CD4-positive, alpha-beta T cell treated with Interleukin-15 for 4 hours (primary cell): Measurements from ENCODE around the gene LDLRAD4.

ENCODE experiments used
- DNase-seq: peaks from one replicate; pipeline ENCODE4 v3.0.0-alpha.2; 2020; ENCODE audit warnings: low spot score

LDLRAD4 gene

DNA sequence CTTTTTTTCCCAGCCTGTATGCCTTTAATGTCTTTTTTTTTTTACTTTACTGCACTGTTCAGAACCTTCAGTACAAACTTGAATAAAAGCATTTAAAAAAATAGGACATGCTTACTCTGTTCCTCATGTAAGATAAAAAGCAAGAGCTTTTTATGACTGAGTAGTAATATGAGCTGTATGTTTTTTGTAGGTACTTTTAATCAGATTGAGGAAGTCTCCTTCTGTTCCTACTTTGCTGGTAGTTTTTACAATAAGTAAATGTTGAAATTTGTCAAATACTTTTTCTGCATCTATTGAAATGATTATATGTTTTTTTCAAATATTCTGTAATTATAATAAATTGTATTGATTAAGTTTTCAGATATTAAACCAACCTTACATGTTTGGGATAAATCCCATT lies 318.0 kb downstream of the LDLRAD4 start:
- DNase-seq = no peak

DNA sequence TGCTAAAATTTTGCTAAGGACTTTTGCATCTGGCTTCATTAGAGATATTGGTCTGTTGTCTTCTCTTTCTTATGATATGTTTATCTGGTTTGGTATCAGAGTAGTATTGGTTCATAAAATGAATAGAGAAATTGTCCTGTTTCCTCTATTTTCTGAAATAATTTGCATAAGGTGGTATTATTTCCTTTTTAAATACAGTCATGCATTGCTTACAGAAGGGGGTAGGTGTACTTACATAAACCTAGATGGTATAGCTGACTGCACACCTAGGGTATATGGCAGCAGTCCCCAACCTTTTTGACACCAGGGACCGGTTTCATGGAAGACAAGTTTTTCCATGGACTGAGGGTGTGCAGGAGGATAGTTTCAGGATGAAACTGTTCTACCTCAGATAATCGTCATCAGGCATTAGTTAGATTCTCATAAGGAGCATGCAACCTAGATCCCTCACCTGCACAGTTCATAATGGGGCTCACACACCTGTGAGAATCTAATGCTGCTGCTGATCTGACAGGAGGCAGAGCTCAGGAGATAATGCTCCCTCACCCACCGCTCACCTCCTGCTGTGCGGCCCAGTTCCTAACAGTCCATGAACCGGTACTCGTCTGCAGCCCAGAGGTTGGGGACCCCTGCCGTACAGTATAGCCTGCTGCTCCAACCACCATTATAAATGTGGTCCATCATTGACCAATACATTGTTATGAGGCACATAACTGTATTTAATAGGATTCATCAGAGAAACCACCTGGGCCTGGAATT lies 318.6 kb downstream of the LDLRAD4 start:
- DNase-seq = no peak

DNA sequence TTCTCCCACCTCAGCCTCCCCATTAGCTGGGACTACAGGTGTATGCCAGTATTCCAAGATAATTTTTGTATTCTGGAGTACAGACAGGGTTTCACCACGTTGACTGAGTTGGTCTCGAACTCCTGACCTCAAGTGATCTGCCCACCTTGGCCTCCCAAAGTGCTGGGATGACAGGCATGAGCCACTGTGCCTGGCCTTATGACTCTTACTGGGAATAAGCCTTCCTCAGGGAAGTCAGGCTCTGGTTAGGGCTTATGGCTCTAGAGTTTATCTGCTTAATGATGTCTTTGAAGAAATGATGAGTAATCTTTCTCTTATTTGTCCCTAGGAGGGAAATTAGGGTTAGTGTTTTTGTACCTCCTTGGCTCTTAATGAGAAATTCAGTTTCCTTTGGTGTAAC lies 320.1 kb downstream of the LDLRAD4 start:
- DNase-seq = no peak

DNA sequence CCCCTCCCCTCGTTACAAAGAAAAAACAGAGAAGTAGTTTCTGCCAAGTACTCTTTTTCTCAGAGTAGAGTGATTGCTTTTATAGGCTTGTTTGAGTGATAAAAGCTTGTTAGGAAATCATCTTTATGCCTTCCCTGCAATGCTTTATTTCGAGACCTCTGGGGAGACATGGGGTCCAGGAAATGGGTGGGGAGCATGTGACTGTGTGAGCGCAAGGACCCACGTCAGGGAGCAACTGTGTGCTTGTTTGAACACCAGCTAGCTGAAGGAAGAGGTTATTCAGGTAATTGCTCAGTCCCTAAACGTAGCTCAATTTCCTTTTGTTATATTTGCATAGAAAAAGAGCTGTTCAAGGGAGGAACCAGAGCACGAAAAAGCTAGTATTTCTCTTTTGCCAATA lies 320.5 kb downstream of the LDLRAD4 start:
- peak; percentile 13 for DNase-seq

DNA sequence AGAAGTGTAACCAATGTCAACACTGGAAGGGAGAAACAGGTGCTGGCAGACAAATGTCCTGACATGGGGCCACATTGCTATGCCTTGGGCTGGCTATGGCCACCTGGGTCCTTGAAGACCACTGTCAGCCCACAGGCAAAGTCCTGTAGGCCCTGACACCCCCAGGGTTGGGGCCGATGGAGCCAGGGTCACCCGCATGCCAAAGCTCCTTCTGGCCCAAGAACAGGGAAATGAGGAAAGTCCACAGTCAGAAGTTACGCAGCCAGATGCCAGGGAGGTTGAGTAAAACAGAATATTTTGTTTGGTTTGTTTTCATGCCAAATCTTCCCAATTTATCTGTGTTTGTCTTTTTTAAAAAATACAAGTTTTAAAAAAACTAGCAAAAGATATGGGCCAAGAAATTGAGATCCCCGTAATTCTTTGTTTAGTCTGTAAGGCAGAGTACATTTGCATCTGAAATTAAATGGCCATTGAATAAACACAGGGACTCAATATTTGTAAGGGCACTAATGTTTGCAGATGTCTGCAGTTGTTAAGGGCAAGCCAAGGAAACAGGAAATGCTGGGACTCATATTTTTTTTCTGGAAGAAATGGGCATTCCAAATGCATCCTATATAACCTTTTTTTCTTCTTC lies 321.4 kb downstream of the LDLRAD4 start:
- no peak for DNase-seq

DNA sequence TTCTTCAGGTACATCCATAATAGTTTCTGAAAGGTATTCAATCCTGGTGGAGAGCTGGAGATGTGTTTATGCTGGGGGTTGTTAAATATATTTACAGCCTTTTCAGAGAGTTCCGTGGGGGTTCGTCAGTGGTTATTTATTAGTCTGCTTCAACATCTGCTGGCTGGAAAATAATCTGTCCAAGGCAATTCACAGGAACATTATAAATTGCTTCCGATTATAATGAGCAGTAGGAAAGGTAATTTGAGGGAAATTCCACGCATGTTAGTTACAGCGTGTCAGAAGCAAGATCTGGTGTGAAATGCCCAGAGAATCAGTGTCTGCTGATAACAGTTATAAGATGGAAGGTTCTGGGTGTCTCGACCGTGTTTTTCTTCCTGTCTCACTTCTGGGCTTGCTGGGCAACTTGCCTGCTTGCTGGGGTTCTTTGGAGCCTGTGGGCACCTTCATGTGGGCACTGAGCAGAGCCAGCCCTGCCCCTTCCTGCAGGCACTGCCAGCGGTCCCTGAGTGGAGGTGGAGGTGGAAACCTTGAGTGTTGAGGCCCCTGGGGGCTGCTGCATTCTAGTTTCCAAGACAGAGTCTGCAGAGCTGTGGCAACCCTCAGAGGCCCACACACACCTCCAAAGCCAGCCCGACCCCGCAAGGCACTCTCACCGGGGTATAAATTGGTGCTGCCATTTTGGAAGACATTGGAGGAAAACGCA lies 322.1 kb downstream of the LDLRAD4 start:
- DNase-seq = no peak

DNA sequence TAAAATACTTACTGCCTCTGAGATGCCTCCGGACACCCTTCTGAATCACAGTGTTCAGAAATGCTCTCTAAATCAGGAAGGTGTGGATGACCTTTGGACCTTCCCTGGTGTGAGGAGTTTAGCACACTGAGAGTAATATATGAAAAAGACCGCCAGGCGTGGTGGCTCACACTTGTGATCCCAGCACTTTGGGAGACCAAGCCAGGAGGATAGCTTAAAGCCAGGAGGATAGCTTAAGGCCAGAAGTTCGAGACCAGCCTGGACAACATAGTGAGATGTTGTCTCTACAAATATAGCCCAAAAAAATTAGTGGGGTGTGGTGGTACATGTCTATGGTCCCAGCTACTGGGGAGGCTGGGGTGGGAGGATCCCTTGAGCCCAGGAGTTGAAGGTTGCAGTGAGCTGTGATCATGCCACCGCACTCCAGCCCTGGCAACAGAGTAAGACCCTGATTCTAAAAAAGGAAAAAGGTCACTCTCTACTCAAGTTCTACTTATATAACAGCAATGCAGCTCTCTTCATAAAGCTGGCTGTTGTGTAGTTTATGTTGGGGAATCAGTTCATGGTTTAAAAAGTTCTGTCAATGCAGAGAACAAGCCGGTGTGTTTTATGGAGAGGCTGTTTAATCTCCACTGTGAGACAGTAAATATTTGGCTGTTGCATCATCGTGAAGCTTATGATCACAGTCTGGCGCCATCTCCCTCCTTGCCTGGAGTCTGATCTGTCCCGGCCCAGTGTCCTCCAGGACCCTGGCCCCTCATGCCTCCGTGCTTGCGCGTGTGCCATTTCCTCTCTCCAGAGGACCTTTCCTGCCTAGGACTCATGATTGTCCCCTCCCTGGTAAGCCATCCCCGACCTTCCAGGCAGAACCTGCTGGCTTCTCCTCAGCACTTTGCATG lies 323.3 kb downstream of the LDLRAD4 start:
- no peak for DNase-seq

DNA sequence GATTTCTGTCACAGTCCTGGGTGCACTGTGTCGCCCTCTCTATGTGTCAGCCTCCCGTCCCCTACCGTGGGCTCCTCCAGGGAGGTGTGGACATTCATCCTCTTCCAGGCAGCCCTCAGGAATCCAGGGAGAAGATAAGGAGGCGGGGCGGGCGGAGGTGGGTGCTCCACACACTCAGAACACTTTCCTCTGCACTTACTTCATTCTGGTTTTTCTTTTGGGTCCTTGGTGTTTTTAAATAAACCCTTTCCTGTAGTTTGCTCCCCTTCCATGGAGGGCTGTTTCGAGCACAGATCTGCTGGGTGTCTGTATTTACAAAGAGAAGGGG lies 323.9 kb downstream of the LDLRAD4 start:
- DNase-seq = no peak

DNA sequence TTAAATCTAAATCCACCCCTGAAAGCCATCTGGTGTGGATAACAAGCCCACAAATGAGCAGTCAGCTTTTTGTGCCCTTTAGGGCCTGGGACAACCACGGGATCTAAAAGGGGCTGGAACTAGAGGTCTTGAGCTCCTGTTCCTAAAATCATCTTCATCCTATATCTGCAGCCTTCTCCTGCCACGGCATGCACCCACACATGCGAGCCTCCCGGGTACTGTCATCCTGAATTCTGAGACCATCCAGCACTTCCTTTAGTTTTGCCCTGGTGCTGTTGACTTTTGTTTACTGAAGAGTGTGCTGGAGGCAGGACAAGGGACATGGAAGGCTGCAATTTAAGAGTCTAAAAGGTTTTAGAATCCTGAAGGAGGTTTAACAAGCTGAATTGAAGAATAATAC lies 324.6 kb downstream of the LDLRAD4 start:
- DNase-seq = no peak

DNA sequence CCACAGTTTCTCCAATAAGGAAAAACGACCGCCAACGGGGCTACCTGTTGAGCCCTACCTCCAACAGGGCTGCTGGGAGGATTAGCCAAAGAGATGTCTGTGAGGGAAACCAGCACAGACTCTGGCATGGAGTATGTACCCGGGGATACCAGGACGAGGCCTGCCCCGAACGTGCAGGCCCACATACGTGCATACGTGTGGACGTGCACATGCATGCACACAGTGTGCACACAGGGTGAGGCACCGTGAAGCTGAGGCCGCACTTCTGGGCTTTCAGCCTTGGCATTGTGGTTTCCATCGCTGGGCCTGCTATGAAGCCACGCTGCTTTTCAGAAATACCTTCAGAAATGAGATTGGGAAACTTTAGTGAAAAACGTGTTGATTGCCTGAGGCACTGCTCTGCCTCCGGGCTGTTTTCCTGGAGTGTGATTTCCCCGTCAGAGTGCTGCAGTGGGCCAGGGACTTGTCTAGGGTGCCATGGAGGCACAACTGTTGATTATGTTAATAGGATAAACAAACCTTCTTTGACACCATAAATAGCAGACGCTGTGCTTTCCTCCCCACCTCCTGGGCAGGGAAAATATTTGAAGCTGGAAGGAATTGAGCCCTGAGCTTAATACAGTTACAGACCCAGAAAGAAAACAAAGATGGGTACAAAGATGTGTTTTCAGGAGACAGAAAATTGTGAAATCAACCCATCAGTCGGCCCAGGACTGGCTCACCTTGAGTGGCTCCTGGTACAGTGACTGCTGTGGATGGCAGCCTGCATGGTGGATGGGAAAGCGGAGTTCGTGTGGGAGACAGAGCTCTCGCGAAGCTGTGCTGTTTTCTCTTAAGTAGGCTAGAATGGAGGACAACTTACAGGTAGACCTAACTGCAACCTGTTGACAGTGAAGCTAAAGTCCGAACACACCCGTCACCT lies 325.5 kb downstream of the LDLRAD4 start:
- no peak for DNase-seq

DNA sequence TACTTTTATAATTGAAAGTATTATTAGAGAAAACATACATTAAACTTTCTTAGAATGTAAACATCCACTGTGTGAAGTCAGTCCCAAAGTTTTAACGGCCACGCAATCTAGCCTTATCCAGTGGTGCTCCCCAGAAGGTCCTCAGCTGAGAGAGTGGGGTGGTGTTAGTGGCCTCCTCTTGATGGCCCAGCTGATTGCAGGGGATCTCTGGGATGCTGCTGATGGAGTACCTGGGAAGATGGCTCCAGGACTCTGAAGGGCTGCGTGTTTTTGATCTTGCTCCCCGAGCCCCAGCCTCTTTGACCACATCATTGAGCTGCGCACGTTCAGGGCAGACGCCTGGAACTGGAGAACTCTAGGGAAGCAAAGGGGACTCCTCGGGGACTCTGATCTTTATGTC lies 326.4 kb downstream of the LDLRAD4 start:
- no peak for DNase-seq

DNA sequence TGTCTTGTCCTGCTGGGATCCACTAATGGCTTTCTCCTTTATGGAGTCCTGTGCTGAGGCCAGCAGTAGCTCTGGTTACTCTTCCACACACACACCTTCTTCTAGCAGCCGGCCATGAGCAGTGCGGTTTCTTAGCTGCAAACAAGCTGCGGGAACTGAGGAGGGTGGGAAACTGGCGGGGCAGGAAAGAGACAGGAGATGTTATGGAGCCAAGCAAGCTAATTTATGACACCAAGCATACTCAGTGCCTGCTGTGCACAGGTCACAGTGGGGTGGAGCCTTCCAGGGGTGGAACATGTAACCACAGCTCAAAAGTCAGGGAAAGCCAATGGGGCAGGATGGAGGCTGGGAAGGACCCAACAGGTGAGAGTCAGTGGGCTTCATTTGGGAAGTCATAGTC lies 327.0 kb downstream of the LDLRAD4 start:
- DNase-seq = no peak

DNA sequence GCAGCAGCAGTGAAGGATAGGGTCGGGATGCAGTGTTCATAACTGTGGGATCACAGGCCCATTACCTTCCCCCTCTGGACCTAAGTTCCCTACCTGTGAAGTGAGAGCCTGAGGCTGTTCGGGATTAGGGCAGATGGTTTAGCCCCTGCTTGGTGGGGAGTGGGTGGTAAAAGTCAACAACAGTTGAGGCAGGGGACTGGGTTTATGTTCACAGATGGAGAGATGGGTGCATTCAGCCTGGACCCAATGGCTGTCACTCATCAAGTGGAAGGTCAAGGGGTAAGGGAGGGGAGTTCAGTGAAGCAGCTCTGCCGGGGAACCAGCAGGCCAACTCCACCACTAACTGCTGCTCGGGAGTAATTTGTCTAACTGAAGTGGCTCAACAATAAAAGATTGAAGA lies 327.4 kb downstream of the LDLRAD4 start:
- no peak for DNase-seq

DNA sequence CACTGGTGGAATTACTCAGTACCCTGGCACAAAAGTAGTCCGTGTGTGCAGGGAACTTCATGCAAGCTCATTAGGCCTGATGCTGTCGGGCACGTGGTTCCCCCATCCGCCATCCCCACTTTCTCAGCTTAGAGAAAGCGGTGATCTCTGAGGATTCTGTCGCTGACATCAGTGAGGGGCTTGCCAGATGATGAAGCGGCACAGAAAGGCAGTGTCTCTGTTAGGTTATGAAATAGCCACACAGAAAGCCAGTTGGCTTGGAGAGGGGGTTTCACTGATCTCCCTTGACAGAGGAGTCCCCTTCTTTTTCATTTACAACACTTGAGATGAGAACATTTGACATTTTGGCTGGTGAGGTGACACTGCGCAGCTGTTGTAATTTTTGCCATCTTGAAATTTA lies 328.1 kb downstream of the LDLRAD4 start:
- no peak for DNase-seq

DNA sequence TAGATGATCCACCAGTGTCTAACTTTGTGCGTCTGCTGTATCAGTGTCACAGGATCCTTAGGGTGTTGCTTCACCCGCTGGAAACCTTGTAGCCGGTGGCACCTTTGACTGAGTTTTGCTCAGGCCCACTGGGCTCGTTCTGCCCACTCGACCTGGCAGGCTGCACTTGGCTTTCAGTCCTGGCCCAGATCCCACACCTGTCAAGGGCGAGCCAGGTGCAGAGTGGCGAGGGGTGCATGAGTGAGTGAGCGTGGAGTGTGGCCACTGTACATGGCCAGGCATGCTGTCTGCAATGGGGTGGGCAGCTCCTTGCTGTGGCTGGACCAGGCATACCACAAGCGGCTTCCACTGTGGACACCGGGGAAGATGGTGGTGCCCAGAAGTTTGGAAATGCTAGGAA lies 328.8 kb downstream of the LDLRAD4 start:
- no peak for DNase-seq

DNA sequence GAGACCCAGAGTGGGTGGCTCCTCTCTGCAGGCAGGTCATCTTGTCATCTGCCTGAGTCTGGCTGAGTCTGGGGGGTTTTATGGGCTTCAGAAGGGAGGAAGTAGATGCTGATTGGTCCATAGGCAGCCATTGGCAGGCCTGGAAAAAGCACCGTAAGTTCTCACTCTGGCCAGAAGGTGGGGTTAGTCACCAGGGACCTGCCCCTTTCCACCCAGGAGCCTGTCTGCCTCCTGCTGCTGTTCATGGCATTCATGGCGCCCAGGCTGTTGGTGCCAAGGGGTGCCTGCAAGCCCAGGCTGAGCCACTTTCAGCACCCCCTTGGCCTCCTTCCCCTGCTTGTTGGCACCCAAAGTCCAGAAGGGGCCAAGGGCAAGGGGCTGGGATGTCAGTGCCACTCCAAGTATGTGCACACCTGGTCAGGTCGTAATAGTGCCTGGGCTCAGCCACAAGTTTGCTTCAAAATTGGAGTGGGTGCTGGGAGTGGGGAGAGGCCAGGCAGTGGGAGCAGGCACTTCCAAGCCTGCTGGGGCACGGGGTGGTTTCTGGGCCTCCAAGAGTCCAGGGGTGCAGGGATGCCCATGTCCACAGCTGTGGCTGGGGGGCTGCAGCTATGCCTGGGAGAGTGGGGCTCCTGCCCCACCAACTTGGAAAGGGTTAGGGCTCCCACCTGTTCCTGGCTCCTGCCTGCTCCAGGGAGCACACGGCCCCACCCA lies 329.7 kb downstream of the LDLRAD4 start:
- no peak for DNase-seq

DNA sequence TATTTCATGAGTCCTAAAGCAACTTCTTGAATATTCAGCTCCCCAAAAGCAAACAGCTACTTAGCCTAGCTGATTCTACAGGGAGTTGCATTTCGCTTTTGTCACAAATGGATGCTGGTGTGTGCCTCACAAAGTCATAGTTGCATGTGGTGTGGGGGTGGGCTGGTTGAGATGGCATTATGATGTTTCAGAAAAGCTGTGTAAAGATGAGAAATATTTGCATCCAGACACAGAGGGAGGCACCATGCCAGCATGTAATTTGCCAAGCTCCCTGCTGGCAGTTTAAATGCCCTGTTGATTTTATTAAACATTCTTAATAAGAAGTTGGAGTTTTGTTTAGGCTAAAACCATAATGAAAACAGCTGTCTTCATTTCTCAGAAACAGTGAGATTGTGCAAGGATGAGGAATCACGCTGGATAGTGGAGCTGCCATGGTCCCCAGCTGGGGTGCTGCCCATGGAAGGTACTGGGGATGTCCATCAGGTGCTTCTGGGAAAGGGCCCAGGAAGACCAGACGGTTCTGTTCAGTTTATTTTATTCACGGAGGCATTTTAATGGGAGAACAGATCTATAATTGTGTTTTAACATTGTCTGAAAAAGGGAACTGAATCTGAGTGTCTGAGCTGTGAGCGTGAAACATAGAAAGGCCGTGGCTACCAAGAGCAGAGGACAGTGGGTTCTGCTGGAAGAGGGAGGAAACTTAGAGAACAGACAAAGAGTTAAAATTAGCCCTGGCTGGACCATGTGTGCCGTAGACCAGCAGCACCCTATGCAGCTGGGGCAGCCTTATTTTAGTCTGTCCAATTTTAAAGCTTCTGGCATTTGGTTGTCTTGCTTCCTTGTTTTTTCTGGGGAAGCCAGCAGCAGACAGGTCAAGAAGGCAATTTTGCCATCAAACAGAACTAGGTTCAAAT lies 330.7 kb downstream of the LDLRAD4 start:
- no peak for DNase-seq

DNA sequence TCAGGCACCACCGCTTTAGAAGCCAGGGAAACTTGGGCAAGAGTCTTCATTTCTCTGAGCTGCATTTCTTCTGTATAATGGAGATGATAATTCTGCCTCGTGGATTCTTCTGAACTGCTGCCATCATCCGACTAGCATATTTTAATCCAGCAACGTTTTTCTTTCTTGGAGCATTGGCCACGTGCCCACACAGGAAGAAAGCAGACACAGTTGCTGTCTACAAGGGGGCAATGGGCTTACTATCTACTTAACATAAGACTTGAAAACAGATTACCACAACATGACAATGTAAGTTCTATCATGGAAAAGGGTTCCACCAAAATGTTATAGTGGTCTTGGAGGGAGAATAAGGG lies 331.3 kb downstream of the LDLRAD4 start:
- no peak for DNase-seq

DNA sequence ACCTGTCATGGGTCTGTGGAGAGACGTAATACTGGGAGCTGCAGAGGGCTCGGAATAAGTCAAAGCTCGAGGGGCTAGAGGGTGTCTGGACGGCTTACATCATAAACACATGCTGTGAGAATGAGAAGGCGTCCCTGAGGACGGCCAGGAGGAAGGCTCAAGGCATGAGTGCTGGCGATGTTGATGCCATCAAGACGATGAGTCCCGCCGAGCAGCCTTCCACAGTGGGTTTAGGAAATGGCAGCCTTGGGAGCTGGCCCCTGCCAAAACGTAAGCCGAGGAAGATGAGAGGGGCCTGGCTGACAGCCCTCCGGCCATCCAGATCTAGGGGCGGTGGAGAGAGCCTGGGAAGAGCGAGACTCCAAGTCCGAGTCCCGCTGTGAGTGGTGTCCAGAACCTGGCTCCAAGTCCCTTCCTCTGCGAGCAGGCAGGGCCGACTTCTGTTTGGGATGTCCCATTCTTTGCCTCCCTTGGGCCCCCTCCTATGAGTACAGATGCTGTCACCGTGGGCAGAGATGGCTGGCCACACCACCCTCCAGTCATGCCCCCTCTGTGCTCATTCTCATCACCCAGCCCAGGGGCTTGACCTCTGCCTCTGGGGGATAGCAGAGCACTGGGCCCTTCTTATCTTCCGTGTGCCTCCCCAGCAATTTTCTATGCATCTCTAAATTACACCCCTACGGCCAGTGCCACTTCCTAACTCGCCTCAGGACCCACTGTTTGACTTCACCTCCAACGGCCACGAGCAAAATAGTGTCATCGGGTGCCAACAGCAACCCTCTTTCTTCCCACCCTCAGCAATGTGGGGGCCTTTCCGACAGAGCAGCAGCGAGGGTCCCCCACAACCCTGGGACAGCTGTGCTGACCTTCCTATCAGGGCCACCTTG lies 332.1 kb downstream of the LDLRAD4 start:
- no peak for DNase-seq
